Natural killer cell (primary cell): ENCODE data around the gene AGA. TPM values are rescaled to one million over a fixed set of nuclear protein-coding genes. Genes with fewer than 3 reads are reported as not detected.

Source experiments
- ATAC-seq, 3 donors: fragments of 150-1000 bp in 2 of 3; fragments of 200-7000 bp in 1 of 3; cut with Tn5 transposase; 1 replicate in 1 of 3; 2 replicates in 2 of 3; pipeline ENCODE4 v1.10.0; 2021; ENCODE audit warnings: mild to moderate bottlenecking in 2 of 3, moderate library complexity in 2 of 3
- DNase-seq, 2 donors: peaks; one replicate each; pipeline versions ENCODE4 v3.0.0 to v3.0.0-alpha.2; 2013 to 2021; ENCODE audit warnings: mixed read lengths in 1 of 2
- H3K27ac ChIP-seq: one replicate; pipeline ENCODE4 v1.5.1; 2013; ENCODE audit warnings: mild to moderate bottlenecking, low read length
- H3K27me3 ChIP-seq: one replicate; pipeline ENCODE4 v1.6.1; 2013; ENCODE audit warnings: low read length; ENCODE audit not compliant: control insufficient read depth, insufficient read depth
- H3K36me3 ChIP-seq: one replicate; pipeline ENCODE4 v1.6.1; 2013; ENCODE audit warnings: low read length; ENCODE audit not compliant: control insufficient read depth, insufficient read depth
- H3K4me1 ChIP-seq: one replicate; pipeline ENCODE4 v1.6.1; 2013; ENCODE audit warnings: low read length; ENCODE audit not compliant: control insufficient read depth, insufficient read depth
- H3K4me3 ChIP-seq: one replicate; pipeline ENCODE4 v1.5.1; 2013; ENCODE audit warnings: low read length
- H3K9me3 ChIP-seq: one replicate; pipeline ENCODE4 v1.6.1; 2013; ENCODE audit warnings: low read length; ENCODE audit not compliant: control insufficient read depth, insufficient read depth
- H3K27ac Mint-ChIP-seq, 2 donors: one replicate each; pipeline ENCODE4 v1.8.0; 2022; ENCODE audit warnings: mild to moderate bottlenecking in 2 of 2, mixed read lengths in 2 of 2, moderate library complexity in 1 of 2
- H3K27me3 Mint-ChIP-seq, 2 donors: one replicate each; pipeline ENCODE4 v1.8.0; 2022; ENCODE audit warnings: low read depth in 2 of 2, mixed read lengths in 2 of 2
- H3K36me3 Mint-ChIP-seq: one replicate; pipeline ENCODE4 v1.8.0; 2022; ENCODE audit warnings: mixed read lengths
- H3K4me1 Mint-ChIP-seq, 2 donors: one replicate each; pipeline ENCODE4 v1.8.0; 2022; ENCODE audit warnings: mixed read lengths in 2 of 2
- H3K4me3 Mint-ChIP-seq: one replicate; pipeline ENCODE4 v1.8.0; 2022; ENCODE audit warnings: mild to moderate bottlenecking, moderate library complexity, mixed read lengths
- H3K9me3 Mint-ChIP-seq, 2 donors: one replicate each; pipeline ENCODE4 v1.8.0; 2022; ENCODE audit warnings: mixed read lengths in 2 of 2
- CTCF ChIP-seq: fragments of 200-600 bp; IDR thresholded peaks from one replicate; pipeline ENCODE4 v1.8.0; 2022; ENCODE audit warnings: antibody characterized with exemption
- WGBS: methylation state at CpG from one replicate; pipeline ENCODE4 v1.1.7; 2013; ENCODE audit warnings: missing lambda C conversion rate; ENCODE audit not compliant: insufficient coverage; 5-methylcytosine and 5-hydroxymethylcytosine counted together
- intact Hi-C: fragments of 100-400 bp; cut with micrococcal nuclease; formaldehyde crosslinking; loops from one replicate; pipeline ENCODE4 v1.14.2; 2022
- total RNA-seq, 4 donors: library from RNA; stranded (reverse); fragments of 120-200 nt in 1 of 4; gene quantifications; one replicate each; pipeline versions ENCODE4 v1.2.3 to v1.2.4, GENCODE V29; 2013 to 2022

Gene AGA
- total RNA-seq, 3 donors from 2014 or later (not counting 1 experiment from before 2014, with no cell fraction given) = 15.7 to 16.9 (median 16.6) TPM

- no peaks in the 10 kb centered on the region for H3K36me3 ChIP-seq
- H3K36me3 Mint-ChIP-seq = no peaks in the 10 kb centered on the region
- no peak for TF ChIP-seq CTCF
- H3K4me3 Mint-ChIP-seq = no peak overlapping the region
- no peak overlapping the region for H3K4me3 ChIP-seq
- DNase-seq = no peak
- no peaks in the 10 kb centered on the region for H3K9me3 Mint-ChIP-seq
- no peaks in the 10 kb centered on the region for H3K27me3 Mint-ChIP-seq
- no peaks in the 10 kb centered on the region for H3K9me3 ChIP-seq
- H3K4me1 ChIP-seq = no peaks in the 10 kb centered on the region
- no peak overlapping the region for H3K27ac ChIP-seq
- no peaks in the 10 kb centered on the region for H3K27me3 ChIP-seq
- 89% methylated on average over 3 of the region's 3 CpGs for WGBS
- H3K4me1 Mint-ChIP-seq = no peaks in the 10 kb centered on the region
- no peak overlapping the region for H3K27ac Mint-ChIP-seq
- intact Hi-C loops = no loop called here
- ATAC-seq = no peak
Measured at GRCh38 chr4:177483760-177484159, 41.5 kb upstream of the AGA start.

DNA sequence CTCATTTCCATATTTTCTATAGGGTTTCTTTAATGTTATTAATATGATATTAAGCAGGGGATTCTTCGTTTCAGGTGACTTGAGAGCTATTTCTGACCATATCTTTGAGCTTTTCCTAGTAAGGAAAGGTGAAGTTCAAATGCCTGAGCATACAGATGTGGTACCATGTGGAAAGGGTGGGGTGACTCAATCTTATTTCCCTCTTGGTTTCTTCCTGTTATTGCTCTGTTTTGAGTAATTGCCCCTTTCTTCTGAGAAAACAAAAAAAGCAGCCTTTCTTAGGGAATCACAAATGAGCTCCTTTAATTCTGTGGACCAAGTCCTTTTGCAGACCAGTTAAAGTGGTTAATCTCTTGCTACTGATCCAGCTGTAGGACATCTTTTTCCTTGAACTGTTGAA, 41.0 kb upstream of the AGA start:
- no peak overlapping the region for H3K27ac ChIP-seq
- no peak for ATAC-seq
- intact Hi-C loops = no loop called here
- TF ChIP-seq CTCF = no peak
- 67% methylated on average over 1 of the region's 1 CpG for WGBS
- no peaks in the 10 kb centered on the region for H3K4me1 ChIP-seq
- H3K4me3 ChIP-seq = no peak overlapping the region
- H3K36me3 Mint-ChIP-seq = no peaks in the 10 kb centered on the region
- H3K27me3 ChIP-seq = no peaks in the 10 kb centered on the region
- no peaks in the 10 kb centered on the region for H3K9me3 Mint-ChIP-seq
- DNase-seq = no peak
- H3K36me3 ChIP-seq = no peaks in the 10 kb centered on the region
- H3K9me3 ChIP-seq = no peaks in the 10 kb centered on the region
- no peak overlapping the region for H3K4me3 Mint-ChIP-seq
- no peak overlapping the region for H3K27ac Mint-ChIP-seq
- H3K4me1 Mint-ChIP-seq = no peaks in the 10 kb centered on the region
- no peaks in the 10 kb centered on the region for H3K27me3 Mint-ChIP-seq

DNA sequence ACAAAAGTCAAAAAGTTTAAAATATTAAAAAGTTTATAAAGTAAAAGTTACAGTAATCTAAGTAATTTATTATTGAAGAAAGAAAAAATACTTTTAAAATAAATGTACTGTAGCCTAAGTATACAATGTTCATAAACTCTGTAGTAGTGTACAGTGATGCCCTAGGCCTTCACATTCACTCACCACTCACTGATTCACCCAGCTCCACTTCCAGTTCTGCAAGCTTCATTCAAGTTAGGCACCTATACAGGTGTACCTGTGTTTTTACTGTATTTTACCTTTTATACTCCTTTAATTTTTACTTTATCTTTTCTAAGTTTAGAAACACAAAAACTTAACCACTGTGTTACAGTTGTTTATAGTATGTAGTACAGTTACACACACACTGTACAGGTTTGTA, 40.1 kb upstream of the AGA start:
- no peak overlapping the region for H3K27ac ChIP-seq
- H3K36me3 ChIP-seq = no peaks in the 10 kb centered on the region
- no peak overlapping the region for H3K27ac Mint-ChIP-seq
- H3K36me3 Mint-ChIP-seq = no peaks in the 10 kb centered on the region
- no peaks in the 10 kb centered on the region for H3K9me3 ChIP-seq
- no peaks in the 10 kb centered on the region for H3K9me3 Mint-ChIP-seq
- no peak for ATAC-seq
- H3K27me3 Mint-ChIP-seq = no peaks in the 10 kb centered on the region
- no peak for DNase-seq
- no peak overlapping the region for H3K4me3 Mint-ChIP-seq
- H3K4me1 Mint-ChIP-seq = no peaks in the 10 kb centered on the region
- H3K27me3 ChIP-seq = no peaks in the 10 kb centered on the region
- no peak overlapping the region for H3K4me3 ChIP-seq
- TF ChIP-seq CTCF = no peak
- intact Hi-C loops = no loop called here
- no peaks in the 10 kb centered on the region for H3K4me1 ChIP-seq

DNA sequence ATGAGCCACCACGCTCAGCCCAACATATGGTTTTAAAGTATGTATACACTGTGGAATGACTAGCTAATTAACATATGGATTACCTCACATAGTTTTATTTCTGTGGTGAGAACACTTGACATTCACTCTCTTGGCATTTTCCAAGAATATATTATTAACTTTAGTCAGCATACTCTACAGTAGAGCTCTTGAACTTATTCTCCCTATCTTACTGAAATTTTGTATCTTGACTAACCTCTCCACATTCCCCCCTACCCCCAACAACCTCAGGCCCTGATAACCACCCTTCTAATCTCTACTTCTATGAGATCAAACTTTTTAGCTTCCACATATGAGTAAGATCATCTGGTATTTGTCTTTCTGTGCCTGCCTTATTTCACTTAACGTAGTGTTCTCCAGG, 38.6 kb upstream of the AGA start:
- Mint-ChIP-seq H3K36me3 (no peaks in the 10 kb centered on the region), H3K9me3 (no peaks in the 10 kb centered on the region), H3K4me1 (no peaks in the 10 kb centered on the region), H3K27ac (no peak overlapping the region), H3K27me3 (no peaks in the 10 kb centered on the region), H3K4me3 (no peak overlapping the region)
- no peak overlapping the region for H3K4me3 ChIP-seq
- H3K27ac ChIP-seq = no peak overlapping the region
- no peak for TF ChIP-seq CTCF
- ATAC-seq (no peak), DNase-seq (no peak)
- H3K27me3 ChIP-seq = no peaks in the 10 kb centered on the region
- H3K4me1 ChIP-seq = no peaks in the 10 kb centered on the region
- no peaks in the 10 kb centered on the region for H3K36me3 ChIP-seq
- no peaks in the 10 kb centered on the region for H3K9me3 ChIP-seq
- 100% methylated on average over 1 of the region's 2 CpGs for WGBS
- intact Hi-C loops = no loop called here
